IPS-15b (cell line): ENCODE data around the gene PHTF2.

Experiments
- H3K27me3 ChIP-seq: one replicate; pipeline ENCODE4 v1.6.1; 2013; ENCODE audit warnings: low read length; ENCODE audit not compliant: control insufficient read depth, insufficient read depth
- H3K36me3 ChIP-seq: one replicate; pipeline ENCODE4 v1.6.1; 2013; ENCODE audit warnings: low read length; ENCODE audit not compliant: control insufficient read depth, insufficient read depth
- H3K4me1 ChIP-seq: one replicate; pipeline ENCODE4 v1.6.1; 2013; ENCODE audit warnings: mild to moderate bottlenecking, low read length; ENCODE audit not compliant: control insufficient read depth, insufficient read depth
- H3K4me3 ChIP-seq: one replicate; pipeline ENCODE4 v1.5.1; 2013; ENCODE audit warnings: low read depth, low read length
- H3K9ac ChIP-seq: one replicate; pipeline ENCODE4 v1.6.1; 2013; ENCODE audit warnings: low read depth, mild to moderate bottlenecking, low read length
- H3K9me3 ChIP-seq: one replicate; pipeline ENCODE4 v1.6.1; 2013; ENCODE audit warnings: mild to moderate bottlenecking, low read length; ENCODE audit not compliant: control insufficient read depth, insufficient read depth

Gene PHTF2

DNA sequence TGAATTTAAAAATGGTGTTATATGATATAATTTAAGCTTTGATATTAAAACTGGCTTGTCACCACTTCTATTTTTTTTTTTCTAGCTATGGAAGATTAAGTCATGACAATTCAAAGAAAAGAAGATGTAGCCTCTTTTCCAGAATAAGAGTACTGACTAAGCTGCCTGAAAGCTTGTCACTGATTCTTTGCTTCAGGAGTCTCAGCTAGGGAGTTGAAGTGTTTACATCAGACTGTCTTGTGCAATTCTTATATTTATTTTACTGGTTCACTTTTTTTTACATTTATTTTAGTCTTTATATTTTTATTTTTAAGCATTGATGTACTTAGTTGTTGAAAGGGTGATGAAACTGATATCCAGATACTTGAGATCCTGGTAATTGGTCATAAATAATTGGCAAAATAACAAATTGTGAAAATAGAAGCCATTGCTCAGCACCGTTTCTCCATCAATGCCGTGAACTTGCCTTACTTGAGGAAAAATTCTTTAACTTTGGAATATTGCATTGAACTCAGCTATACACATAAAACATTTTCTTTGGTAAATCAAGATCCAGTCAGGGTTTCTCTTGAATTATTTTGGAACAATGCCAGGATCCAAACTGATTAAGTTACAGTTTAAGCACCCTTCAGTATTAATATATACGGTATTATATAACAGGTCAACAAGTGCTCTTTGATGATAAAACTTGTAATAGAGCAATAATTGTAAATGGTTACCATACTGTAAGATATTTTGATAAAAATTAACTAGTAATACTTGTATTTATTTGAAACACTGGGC, 156.4 kb downstream of the PHTF2 start:
- Histone ChIP-seq H3K27me3 (no peaks in the 10 kb centered on the region), H3K9me3 (no peaks in the 10 kb centered on the region), H3K4me1 (no peaks in the 10 kb centered on the region), H3K9ac (no peak overlapping the region), H3K36me3 (no peaks in the 10 kb centered on the region), H3K4me3 (no peak overlapping the region)

GRCh38 chr7:77958436-77958835, 159.9 kb downstream of the PHTF2 start:
- Histone ChIP-seq H3K36me3 (no peaks in the 10 kb centered on the region), H3K27me3 (no peaks in the 10 kb centered on the region), H3K9me3 (no peaks in the 10 kb centered on the region)

GRCh38 chr7:77959080-77959479, 160.5 kb downstream of the PHTF2 start:
- Histone ChIP-seq H3K36me3 (no peaks in the 10 kb centered on the region), H3K27me3 (no peaks in the 10 kb centered on the region), H3K9ac (no peak overlapping the region), H3K4me1 (no peaks in the 10 kb centered on the region), H3K4me3 (no peak overlapping the region), H3K9me3 (no peaks in the 10 kb centered on the region)

More at GRCh38 chr7:77958436-77958835, 159.9 kb downstream of the PHTF2 start:
- H3K4me1 ChIP-seq, result no peaks in the 10 kb centered on the region
- no peak overlapping the region for H3K4me3 ChIP-seq
- H3K9ac ChIP-seq, result no peak overlapping the region

- no peak overlapping the region for H3K9ac ChIP-seq
- no peaks in the 10 kb centered on the region for H3K9me3 ChIP-seq
- H3K4me3 ChIP-seq, result no peak overlapping the region
- H3K27me3 ChIP-seq, result no peaks in the 10 kb centered on the region
- H3K4me1 ChIP-seq, result no peaks in the 10 kb centered on the region
- H3K36me3 ChIP-seq, result no peaks in the 10 kb centered on the region
Measured at GRCh38 chr7:77960336-77960735, 161.8 kb downstream of the PHTF2 start.

DNA sequence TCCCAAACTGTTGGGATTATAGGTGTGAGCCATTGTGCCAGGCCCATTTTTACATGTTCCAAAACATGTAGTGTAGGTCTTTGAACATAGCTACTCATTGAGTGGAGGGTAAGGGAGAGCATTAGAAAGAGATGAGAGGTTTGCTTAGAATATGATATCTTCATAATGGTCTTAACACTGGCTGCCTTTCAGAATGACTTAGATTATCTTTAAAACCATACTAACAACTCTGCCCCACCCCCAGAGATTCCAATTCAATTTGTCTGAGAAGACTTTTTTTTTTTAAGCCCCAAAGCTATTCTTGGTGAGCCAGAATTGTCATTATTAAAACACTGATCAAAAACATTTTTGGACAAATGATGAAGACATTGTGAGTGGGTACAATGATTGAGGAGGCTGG, 168.9 kb downstream of the PHTF2 start:
- H3K9me3 ChIP-seq, result no peaks in the 10 kb centered on the region
- no peak overlapping the region for H3K4me3 ChIP-seq
- H3K9ac ChIP-seq, result no peak overlapping the region
- no peaks in the 10 kb centered on the region for H3K36me3 ChIP-seq
- H3K27me3 ChIP-seq, result no peaks in the 10 kb centered on the region
- no peaks in the 10 kb centered on the region for H3K4me1 ChIP-seq

DNA sequence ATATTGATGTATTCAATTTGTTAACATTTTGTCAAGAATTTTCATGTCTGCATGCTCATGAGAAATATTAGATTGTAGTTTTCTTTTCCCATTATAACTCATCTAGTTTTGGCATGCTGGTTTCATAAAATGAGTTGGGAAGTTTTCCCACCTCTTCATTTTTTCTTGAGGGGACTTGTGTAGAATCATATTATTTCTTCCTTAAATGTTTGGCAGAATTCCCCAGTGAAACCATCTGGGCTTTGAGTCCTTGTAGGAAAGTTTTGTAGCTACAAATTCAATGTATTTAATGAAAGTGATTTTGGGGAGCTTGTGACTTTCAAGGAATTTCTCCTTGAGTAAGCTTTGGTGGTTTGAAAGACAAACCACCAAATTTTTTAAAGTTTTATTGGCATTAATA, 173.2 kb downstream of the PHTF2 start:
- no peaks in the 10 kb centered on the region for H3K4me1 ChIP-seq
- no peak overlapping the region for H3K9ac ChIP-seq
- no peaks in the 10 kb centered on the region for H3K36me3 ChIP-seq
- H3K27me3 ChIP-seq, result no peaks in the 10 kb centered on the region
- no peaks in the 10 kb centered on the region for H3K9me3 ChIP-seq
- no peak overlapping the region for H3K4me3 ChIP-seq

DNA sequence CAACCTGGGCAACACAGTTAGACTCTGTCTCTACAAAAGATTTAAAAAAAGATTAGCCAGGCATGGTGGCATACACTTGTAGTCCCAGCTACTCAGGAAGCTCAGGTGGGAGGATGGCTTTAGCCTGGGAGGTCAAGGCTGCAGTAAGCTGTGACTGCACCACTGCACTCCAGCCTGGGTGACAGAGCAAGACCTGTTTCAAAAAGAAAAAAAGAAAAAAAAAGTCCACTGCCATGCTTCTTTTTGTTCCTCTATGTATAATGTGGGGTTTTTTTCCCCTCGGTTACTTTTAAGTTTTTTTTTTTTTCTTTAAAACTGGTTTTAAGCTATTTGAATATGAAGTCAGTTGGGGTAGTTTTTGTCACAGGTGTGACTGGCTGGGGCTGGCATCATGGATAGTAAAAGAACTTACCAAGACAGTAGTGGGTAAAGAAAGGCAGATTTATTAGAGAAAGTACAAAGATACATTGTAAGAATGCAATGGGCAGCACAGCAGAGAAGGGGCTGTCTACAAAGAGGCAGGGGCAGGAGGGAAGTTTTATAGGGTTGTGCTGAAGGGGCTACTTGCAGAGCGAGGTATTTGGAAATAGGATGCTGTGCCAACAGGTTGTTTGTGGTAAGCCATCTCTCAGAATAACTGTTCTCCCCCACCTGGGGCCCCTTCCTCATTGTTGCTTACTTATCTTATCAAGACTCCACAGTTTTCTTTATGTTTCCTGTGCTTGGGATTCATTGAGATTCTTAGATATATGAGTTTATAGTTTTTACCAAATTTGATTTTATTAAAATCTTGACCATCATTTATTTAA, 177.3 kb downstream of the PHTF2 start:
- Histone ChIP-seq H3K4me3 (no peak overlapping the region), H3K9me3 (no peaks in the 10 kb centered on the region), H3K27me3 (no peaks in the 10 kb centered on the region), H3K4me1 (no peaks in the 10 kb centered on the region), H3K9ac (no peak overlapping the region), H3K36me3 (no peaks in the 10 kb centered on the region)

- Histone ChIP-seq H3K4me1 (no peaks in the 10 kb centered on the region), H3K27me3 (no peaks in the 10 kb centered on the region), H3K36me3 (no peaks in the 10 kb centered on the region), H3K9ac (no peak overlapping the region), H3K4me3 (no peak overlapping the region), H3K9me3 (no peaks in the 10 kb centered on the region)
Measured at GRCh38 chr7:77979219-77979618, 180.6 kb downstream of the PHTF2 start.

DNA sequence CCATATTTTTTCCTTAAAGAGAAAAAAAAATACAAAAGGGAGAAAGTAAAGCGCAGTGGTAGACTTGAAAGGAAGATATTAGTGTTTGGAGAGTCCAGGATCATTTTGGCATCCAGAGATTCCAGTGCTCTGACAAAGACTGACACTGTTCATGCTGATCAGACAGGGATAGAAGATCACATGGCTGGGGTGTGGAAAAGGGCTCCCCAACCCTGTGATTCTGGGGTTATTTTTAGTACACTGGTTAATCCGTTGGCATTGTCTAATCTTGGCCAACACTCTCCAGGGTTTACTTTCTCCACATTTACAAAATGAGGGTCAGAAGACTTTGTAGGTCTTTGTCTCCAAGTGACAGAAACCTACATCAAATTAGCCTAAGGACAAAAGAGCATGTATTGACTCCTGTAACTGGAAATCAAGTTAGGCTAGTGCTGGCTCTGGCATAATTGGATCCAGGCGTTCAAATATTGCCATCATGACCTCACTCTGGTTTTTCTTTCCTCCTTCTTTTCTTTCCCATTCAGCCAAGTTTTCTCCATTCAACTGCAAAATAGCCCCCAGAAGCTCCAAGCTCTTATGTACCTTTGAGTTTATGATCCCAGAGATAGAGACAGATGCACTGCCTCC, 181.6 kb downstream of the PHTF2 start:
- no peak overlapping the region for H3K4me3 ChIP-seq
- H3K27me3 ChIP-seq, result no peaks in the 10 kb centered on the region
- H3K9me3 ChIP-seq, result no peaks in the 10 kb centered on the region
- H3K4me1 ChIP-seq, result no peaks in the 10 kb centered on the region
- no peak overlapping the region for H3K9ac ChIP-seq
- H3K36me3 ChIP-seq, result no peaks in the 10 kb centered on the region

GRCh38 chr7:77982926-77983550, 184.5 kb downstream of the PHTF2 start:
- Histone ChIP-seq H3K36me3 (no peaks in the 10 kb centered on the region), H3K27me3 (no peaks in the 10 kb centered on the region)

GRCh38 chr7:77983973-77984372, 185.4 kb downstream of the PHTF2 start:
- no peaks in the 10 kb centered on the region for H3K36me3 ChIP-seq
- no peaks in the 10 kb centered on the region for H3K27me3 ChIP-seq
- H3K4me3 ChIP-seq, result no peak overlapping the region
- H3K4me1 ChIP-seq, result no peaks in the 10 kb centered on the region
- no peak overlapping the region for H3K9ac ChIP-seq
- no peaks in the 10 kb centered on the region for H3K9me3 ChIP-seq

More at GRCh38 chr7:77982926-77983550, 184.5 kb downstream of the PHTF2 start:
- Histone ChIP-seq H3K9me3 (no peaks in the 10 kb centered on the region), H3K9ac (no peak overlapping the region), H3K4me3 (no peak overlapping the region), H3K4me1 (no peaks in the 10 kb centered on the region)
